ENCODE data around the gene NDUFS1. TPM values are rescaled to one million over a fixed set of nuclear protein-coding genes. Genes with fewer than 3 reads are reported as not detected.

The NDUFS1 gene
- total and polyA plus RNA-seq, 2 of the 4 experiments (the other 2 are of a cell fraction), result 72.1 to 118 TPM

DNA sequence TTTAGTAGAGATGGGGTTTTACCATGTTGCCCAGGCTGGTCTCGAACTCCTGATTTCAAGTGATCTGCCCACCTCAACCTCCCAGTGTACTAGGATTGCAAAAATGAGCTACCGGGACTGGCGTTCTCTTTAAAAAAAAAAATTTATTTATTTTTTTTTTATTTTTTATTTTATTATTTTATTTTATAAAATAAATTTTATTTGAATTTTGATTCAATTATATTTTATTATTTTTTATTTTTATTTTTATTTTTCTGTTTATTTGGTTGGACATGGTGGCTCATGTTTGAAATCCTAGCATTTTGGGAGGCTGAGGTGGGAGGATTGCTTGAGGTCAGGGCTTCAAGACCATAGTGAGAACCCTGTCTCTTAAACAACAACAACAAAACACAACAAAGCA is 32.9 kb upstream of the NDUFS1 start (continued):
- TF ChIP-seq CTCF (conservative IDR thresholded peaks at IDR 0.05; ENCODE audit: low read depth, low read length), result no peak
- no peak for TF ChIP-seq POLR2A (IDR thresholded peaks at IDR 0.05; ENCODE audit: low read depth, low read length)
- no peak for TF ChIP-seq FOS (IDR thresholded peaks at IDR 0.05; ENCODE audit: low read depth, low read length)
- no peak for TF ChIP-seq RCOR1 (IDR thresholded peaks at IDR 0.05; ENCODE audit: insufficient replicate concordance, low read length)

DNA sequence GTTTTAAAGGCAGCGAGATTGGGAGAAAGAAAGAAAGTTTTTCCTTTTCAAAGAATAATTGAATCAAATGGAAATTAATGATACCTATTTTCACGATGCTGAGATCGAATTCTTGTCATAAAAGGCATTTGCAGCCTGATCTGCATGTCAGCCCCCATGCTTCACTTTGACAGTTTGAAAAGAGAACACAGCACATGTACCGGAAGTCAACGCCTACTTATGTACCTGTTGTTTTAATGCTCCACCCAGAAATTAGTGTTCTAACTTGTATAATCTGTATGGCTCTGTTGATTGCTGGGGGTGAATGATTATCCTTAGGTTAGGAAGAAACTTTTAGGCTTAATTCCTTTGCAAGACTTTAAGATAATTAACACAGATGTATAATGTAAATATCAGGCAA is 31.4 kb upstream of the NDUFS1 start:
- Histone ChIP-seq H2BK20ac (ENCODE audit: low read depth, low read length) (no peak overlapping the region), H3K9me1 (ENCODE audit: insufficient read depth, low read length) (no peaks in the 10 kb centered on the region), H3K18ac (ENCODE audit: low read depth, low read length) (no peak overlapping the region), H3K79me1 (ENCODE audit: low read depth in 1 of 2, low read length in 2 of 2) (no peaks in the 10 kb centered on the region), H2AFZ (replicated peaks; ENCODE audit: low read length, poor library complexity) (no peak overlapping the region), H3K56ac (ENCODE audit: extremely low read depth, insufficient read depth, low read length) (no peak overlapping the region), H4K20me1 (ENCODE audit: insufficient read depth, low read length) (no peaks in the 10 kb centered on the region), H4K91ac (ENCODE audit: insufficient read depth, low read depth, low read length) (no peak overlapping the region), H3K36me3 (ENCODE audit: control insufficient read depth, insufficient read depth, low read length) (no peaks in the 10 kb centered on the region), H4K8ac (ENCODE audit: low read depth in 2 of 2, low read length in 2 of 2) (no peak overlapping the region), H2AK9ac (replicated peaks; ENCODE audit: low read depth, low read length, poor library complexity) (no peak overlapping the region), H3K4me2 (ENCODE audit: low read depth, low read length) (no peak overlapping the region), H3K27ac (ENCODE audit: insufficient read depth, low read length) (no peak overlapping the region), H3K4me1 (ENCODE audit: control insufficient read depth, insufficient read depth, low read length) (no peaks in the 10 kb centered on the region), H4K5ac (ENCODE audit: low read depth, low read length) (no peak overlapping the region), H3K9ac (ENCODE audit: low read depth, low read length) (no peak overlapping the region), H2BK5ac (ENCODE audit: low read depth, low read length, poor library complexity, severe bottlenecking) (no peak overlapping the region), H3K4me3 (ENCODE audit: insufficient read depth, low read depth, low read length) (no peak overlapping the region), H3K14ac (replicated peaks; ENCODE audit: low read depth, low read length) (no peak overlapping the region), H3K9me3 (ENCODE audit: control insufficient read depth, insufficient read depth, low read length) (no peaks in the 10 kb centered on the region), H3K27me3 (ENCODE audit: control insufficient read depth, insufficient read depth, low read length) (no peaks in the 10 kb centered on the region), H2BK120ac (ENCODE audit: low read depth, low read length) (no peak overlapping the region), H2BK15ac (ENCODE audit: low read depth, low read length) (no peak overlapping the region), H3K23ac (ENCODE audit: low read depth, low read length) (no peak overlapping the region), H2AK5ac (ENCODE audit: low read depth, low read length) (no peak overlapping the region), H3K4ac (ENCODE audit: low read depth, low read length) (no peak overlapping the region)
- POLR2A ChIA-PET (ENCODE audit: unreplicated experiment), result no interaction called here
- intact Hi-C loops (cut with micrococcal nuclease) (no loop called here), dilution Hi-C loops (cut with HindIII; ENCODE audit: low sequenced_read_pairs, unreplicated experiment) (no loop called here), in situ Hi-C loops (cut with MboI; ENCODE audit: low sequenced_read_pairs) (no loop called here)
- no CpG with 5 or more reads among the region's 5 CpGs for WGBS, 2 experiments (ENCODE audit: extremely low coverage in 2 of 2, insufficient read length in 1 of 2)
- CTCF ChIA-PET, result no interaction called here
- ATAC-seq (ENCODE audit: low read depth) (no peak), DNase-seq (no peak)
- BruUV-seq (replicated peaks), result no TSS peak
- TF ChIP-seq CEBPB (IDR thresholded peaks at IDR 0.05; ENCODE audit: low read depth, low read length), result no peak
- TF ChIP-seq, protein P1, sequence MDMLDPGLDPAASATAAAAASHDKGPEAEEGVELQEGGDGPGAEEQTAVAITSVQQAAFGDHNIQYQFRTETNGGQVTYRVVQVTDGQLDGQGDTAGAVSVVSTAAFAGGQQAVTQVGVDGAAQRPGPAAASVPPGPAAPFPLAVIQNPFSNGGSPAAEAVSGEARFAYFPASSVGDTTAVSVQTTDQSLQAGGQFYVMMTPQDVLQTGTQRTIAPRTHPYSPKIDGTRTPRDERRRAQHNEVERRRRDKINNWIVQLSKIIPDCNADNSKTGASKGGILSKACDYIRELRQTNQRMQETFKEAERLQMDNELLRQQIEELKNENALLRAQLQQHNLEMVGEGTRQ (IDR thresholded peaks at IDR 0.05; ENCODE audit: low read depth, low read length), result no peak
- TF ChIP-seq BHLHE40 (IDR thresholded peaks at IDR 0.05; ENCODE audit: low read depth, low read length), result no peak
- TF ChIP-seq, protein P2, sequence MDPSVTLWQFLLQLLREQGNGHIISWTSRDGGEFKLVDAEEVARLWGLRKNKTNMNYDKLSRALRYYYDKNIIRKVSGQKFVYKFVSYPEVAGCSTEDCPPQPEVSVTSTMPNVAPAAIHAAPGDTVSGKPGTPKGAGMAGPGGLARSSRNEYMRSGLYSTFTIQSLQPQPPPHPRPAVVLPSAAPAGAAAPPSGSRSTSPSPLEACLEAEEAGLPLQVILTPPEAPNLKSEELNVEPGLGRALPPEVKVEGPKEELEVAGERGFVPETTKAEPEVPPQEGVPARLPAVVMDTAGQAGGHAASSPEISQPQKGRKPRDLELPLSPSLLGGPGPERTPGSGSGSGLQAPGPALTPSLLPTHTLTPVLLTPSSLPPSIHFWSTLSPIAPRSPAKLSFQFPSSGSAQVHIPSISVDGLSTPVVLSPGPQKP (IDR thresholded peaks at IDR 0.05; ENCODE audit: borderline replicate concordance, low read depth, low read length), result no peak
- no peak for TF ChIP-seq CHD1 (IDR thresholded peaks at IDR 0.05; ENCODE audit: low read depth, low read length)
- TF ChIP-seq RAD21 (IDR thresholded peaks at IDR 0.05; ENCODE audit: low read length), result no peak
- TF ChIP-seq FOS (IDR thresholded peaks at IDR 0.05; ENCODE audit: low read depth, low read length), result no peak
- no peak for TF ChIP-seq MAZ (IDR thresholded peaks at IDR 0.05; ENCODE audit: borderline replicate concordance, low read depth, low read length)
- no peak for TF ChIP-seq NFE2L2 (IDR thresholded peaks at IDR 0.05; ENCODE audit: low read depth, low read length)
- TF ChIP-seq POLR2A (IDR thresholded peaks at IDR 0.05; ENCODE audit: low read depth, low read length), result no peak
- TF ChIP-seq RCOR1 (IDR thresholded peaks at IDR 0.05; ENCODE audit: insufficient replicate concordance, low read length), result no peak
- TF ChIP-seq RFX5 (IDR thresholded peaks at IDR 0.05; ENCODE audit: low read depth, low read length), result no peak
- no peak for TF ChIP-seq MAFK (IDR thresholded peaks at IDR 0.05; ENCODE audit: low read depth, low read length)

Measured in IMR-90 (cell line).